Activated CD4-positive, alpha-beta T cell treated with anti-CD3 and anti-CD28 coated beads for 48 hours (primary cell): ENCODE data around the gene PRLR.
"Not testable (repeated sequence)": the region's sequence is repeated elsewhere in the genome, so short reads cannot be mapped to it uniquely, and the experiment has no call there.

Experiments used
- DNase-seq: peaks from one replicate; pipeline ENCODE4 v3.0.0-alpha.2; 2020

Gene PRLR

DNA sequence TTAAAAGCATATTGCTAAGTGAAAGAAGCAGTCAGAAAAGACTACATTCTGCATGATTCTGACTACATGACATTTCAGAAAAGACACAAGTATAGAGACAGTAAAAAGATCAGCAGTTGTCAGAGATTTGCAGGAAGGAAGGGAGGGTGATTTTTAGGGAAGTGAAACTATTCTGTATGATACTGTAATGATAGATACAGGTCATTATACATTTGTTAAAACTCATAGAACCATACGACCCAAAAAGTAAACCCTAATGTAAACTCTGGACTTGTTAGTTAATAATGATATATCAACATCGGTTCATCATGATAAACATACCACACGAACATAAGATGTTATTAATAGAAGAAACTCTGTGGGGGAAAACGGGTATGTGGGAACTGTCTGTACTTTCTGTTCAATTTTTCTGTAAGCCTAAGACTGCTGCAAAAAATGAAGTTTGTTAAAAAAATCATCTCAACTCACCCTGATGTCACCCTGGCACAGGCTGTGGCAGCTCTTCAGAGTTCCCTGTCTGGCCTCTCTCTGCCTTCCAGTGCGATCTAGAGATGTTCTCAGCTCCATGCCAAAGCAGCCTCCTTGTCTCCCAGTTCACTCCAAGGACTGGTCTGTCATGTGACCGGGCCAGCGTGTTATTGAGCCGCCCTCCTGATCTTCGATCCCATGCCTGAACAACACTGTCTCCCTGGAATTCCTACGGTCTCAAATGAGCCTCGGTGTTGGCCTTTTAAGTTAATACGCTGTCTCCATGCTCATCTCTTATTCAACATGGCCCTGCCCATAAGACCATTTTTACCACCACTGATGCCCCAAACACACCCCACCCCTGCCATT is 35.4 kb downstream of the PRLR start:
- DNase-seq = no peak

DNA sequence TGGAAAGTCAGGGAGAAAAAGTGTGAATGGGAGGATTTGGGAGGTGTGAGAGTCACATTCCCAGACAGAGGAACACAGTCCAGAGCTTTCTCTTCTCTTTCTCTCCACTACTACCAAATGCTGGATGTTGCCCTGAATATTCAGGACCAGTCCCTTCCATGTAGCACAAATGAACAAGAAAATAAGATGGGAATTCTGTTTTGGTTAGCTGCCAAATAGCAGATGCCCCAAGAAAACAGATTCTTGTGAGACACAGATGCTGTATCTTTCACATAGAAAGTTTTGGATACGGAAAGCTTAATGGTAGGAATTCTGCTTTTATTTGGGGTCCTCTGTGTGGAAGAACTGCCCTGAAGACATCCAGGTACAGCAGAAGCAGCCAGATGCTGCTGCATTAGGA is 37.8 kb downstream of the PRLR start:
- DNase-seq = no peak

DNA sequence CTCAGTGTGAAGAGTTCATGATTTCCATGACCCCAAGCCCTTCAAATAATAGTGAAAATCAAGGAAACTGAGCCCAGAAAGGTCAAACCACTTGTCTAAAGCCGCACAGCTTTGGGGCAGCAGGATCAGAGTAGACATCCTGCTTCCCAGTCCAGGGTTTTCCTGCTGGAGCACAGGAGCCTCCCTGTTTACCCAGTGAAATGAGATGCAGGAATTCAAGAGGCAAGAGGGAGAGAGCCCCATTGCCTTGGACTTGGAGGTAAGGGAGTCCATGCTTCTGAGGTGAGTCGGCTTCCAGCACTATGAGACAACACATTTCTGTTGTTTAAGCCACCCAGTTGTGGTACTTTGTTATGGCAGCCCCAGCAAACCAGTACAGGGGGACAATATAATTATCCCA is 40.5 kb downstream of the PRLR start:
- DNase-seq = not testable (repeated sequence)

DNA sequence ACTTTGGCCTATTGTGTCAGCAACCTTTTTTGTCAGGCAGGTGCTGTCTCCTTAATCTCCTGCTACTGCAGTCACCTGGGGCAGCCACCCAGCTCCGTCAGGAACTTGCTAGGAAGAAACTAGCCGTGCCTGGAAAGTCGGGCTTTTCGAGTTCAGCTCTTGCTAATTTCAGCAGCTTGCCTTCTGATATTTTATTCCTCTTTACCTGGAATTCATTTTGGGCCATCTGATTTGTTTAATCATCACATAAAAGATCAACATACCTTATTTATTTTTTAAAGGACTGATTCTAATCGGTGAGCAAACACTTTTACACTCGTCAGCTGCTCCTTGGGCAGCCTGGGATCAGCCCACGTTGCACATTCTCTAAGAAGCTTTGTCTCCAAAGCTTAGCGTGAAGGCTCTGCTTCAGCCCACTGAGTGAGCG is 42.2 kb downstream of the PRLR start:
- DNase-seq = no peak

DNA sequence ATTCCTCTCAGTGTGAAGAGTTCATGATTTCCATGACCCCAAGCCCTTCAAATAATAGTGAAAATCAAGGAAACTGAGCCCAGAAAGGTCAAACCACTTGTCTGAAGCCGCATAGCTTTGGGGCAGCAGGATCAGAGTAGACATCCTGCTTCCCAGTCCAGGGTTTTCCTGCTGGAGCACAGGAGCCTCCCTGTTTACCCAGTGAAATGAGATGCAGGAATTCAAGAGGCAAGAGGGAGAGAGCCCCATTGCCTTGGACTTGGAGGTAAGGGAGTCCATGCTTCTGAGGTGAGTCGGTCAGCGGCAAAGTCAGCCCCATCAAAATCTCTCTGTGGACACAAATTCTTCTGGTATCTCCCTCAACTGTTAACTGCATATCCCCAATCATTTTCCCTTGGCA is 42.7 kb downstream of the PRLR start:
- not testable (repeated sequence) for DNase-seq

DNA sequence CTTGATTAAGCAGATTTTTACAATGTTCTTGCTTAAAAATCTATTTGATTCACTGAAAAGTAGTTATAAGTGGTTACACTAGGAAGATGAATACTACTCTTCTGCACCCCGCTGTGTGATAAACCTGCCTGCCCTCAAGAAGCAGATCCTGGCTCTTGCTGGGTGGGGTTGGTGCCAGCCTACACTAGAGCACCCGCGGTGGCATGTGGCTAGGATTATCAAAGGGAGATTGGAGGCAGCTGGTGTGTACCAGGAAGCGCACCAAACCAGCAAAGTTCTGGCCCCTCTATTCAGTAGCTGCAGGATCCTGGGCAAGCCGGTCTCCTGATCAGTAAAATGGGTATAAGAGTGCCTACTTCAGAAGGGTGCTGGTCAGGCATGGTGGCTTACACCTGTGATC is 43.5 kb downstream of the PRLR start:
- DNase-seq = no peak

DNA sequence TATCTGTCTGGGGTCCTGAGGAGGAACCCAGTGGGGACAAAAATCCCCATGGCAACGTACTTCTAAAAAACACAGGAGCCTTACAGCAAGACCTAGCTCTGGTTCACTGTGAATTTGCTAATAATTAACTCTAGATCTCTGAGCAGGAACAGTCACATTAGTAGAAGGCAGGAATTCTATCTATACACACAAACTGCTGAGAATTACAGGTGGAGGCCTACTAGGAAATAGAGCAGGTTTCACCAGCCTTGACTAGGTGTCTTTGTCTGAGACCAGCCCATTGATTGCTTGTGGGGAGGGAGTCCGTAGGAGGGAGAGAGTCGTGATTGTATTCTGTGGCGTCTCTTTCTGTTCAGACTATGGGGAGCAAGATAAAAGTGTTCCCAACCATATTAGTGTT is 44.8 kb downstream of the PRLR start:
- DNase-seq = no peak

DNA sequence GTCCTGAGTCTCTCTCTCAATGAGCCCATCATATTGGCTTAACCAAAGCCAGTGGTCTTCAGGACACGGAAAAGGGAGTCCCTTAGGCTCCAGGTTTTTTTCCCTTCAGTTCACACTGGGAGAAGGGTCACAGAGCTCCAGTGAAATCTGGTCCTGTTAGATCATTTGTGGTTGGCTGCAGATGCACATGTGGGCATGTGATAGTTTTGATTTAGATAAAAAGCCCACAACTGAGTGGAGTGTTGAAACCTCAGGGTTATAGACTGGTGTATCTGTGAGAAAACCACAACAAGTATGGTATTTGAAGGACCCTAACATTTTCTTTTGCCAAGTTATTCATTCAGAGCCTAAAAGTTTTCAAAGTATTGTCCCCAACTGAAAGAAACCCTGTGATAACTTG is 46.7 kb downstream of the PRLR start:
- DNase-seq = no peak

DNA sequence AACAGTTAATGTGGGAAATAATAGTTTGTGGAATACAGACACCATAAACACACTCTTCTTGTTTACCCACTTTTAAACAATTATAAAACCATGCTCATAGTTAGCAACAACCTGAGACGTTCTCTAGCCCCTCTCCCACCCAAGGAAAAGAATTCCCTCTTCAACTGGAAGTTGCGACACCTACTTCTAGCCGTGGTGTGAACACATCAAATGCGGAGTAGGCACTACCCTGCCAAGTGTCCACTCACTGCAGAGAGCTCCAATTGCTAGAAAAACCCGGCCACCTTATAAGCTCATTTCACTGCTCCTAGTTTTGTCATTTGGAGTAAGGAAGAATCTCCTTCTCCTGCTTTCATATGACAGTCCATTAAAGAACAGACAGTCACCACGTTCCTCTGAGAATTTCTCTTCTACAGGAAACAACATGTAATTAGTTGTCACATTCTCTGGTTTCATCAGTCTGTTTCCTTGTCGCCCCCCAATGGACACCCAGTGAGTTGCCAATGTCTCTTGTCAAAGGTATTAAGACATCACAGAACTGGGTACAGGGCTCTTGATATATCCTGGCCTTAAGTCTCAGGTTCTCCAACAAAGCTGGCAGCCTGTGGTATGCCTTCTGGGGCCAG is 47.3 kb downstream of the PRLR start:
- DNase-seq = peak; percentile 55

DNA sequence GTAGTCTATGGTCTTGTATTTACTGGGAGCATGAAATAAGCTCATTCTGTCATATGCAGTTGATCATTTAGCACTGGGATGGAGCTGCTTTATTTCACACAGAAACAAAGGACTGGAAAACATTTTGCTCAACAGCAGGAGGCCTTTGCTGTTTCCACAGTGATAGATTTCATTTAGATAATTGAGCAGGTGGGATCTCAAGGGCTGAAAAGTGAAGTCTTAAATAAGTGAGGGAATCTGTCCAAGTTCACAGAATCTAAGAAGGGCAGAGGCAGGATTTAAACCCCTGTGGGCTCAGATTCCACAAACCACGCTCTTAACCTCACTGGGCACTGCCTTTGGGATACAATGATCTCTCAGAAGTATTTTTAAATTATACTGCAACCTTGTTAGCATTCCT is 47.8 kb downstream of the PRLR start:
- no peak for DNase-seq

DNA sequence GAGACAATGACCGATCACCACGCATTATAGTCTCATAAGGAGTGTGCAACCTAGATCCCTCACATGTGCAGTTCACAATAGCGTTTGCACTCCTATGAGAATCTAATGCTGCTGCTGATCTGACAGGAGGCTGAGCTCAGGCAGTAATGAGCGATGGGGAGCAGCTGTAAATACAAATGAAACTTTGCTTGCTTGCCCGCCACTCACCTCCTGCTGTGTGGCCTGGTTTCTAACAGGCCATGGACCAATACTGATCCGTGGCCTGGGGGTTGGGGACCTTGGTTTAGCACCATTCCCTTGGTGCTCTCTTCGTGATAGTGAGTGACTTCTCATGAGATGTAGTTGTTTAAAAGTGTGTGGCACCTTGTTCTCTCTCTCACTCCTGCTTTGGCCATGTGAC is 50.2 kb downstream of the PRLR start:
- DNase-seq = no peak

DNA sequence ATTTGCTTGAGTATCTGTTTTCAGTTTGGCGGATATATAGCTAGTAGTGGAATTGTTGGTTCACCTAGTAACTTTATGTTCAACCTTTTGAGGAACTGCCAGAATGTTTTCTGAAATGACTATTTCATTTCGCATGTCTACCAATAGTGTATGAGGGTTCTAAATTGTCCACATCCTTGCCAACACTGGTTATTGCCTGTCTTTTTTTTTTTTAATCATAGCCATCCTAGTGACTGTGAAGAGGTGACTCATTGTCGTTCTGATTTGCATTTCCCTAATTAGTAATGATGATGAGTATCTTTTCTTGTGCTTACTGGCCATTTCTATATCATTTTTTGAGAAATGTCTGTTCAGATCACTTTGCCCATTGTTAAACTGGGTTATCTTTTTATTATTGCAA is 52.5 kb downstream of the PRLR start:
- DNase-seq = no peak

DNA sequence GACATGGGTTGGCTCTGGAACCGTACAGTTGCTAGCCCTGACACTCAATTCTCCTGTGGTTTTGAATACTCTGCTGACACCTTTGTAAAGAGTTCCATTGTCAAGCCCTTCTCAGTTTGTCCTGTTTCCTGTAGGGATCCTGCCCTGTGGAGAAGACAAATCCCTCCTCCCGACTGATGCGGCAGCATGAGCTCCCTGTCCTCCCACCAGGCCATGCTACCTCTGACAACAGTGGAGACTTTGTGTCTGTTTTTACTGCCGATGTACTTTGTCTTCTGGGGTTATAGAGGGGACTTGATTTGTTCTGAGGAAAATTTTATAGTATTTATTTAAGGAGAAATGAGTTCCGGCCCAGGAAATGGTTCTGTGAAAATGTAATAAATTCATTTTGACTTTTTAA is 57.8 kb downstream of the PRLR start:
- no peak for DNase-seq

DNA sequence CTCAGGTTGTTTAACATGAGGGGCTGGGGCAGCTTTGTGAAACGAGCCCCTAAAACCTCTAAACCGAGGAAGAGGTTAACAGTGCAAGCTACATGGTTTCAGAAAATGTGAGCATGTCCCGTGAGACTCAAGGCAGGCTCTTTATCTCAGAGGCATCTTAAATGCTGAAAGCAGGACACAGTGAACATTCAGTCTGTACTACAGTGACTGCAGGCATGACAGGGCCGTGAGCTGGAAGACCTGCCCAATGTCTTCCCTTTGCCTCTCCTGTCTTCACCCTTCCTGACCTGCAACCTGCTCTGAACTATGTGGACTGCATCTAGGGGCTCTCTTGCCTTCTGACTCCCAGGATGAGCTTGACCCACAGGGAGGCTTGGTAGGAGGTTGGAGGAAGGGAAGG is 58.3 kb downstream of the PRLR start:
- DNase-seq = no peak

DNA sequence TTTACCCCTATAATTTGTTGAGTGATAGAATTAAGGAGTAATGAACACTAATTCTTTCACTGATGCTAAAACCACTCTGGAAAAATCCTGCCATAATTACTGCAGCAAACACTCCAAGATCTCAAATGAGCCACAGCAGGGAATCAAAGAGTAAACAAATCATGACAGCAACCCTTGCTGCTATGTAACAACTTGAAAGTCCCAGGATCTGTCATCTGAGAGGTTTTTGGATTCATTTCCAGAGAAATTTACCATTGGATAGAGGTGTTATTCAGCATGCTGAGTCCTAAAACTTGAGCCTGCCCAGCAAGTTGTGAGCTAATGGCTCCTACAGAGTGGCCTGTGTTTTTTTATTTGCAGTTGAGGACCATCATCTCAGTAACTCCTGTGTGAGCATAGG is 59.2 kb downstream of the PRLR start:
- no peak for DNase-seq

DNA sequence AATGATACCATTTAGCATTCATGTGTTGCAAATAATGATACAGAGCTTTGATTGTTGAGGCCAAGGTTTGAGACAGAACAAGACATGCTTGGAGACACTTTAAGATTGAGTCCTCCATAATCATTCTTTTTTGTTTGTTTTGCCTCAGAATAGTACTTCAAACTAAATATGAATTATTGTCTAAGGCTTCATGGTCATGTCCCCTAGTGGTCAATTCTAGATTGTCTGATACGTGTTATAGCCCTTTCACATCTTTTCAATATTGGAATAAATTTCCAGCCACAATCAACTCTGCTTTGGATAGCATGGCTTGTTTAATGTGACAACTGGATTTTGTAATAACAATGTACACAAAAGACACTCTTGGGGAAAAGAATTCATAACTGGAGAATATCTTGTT is 64.2 kb downstream of the PRLR start:
- DNase-seq = no peak

DNA sequence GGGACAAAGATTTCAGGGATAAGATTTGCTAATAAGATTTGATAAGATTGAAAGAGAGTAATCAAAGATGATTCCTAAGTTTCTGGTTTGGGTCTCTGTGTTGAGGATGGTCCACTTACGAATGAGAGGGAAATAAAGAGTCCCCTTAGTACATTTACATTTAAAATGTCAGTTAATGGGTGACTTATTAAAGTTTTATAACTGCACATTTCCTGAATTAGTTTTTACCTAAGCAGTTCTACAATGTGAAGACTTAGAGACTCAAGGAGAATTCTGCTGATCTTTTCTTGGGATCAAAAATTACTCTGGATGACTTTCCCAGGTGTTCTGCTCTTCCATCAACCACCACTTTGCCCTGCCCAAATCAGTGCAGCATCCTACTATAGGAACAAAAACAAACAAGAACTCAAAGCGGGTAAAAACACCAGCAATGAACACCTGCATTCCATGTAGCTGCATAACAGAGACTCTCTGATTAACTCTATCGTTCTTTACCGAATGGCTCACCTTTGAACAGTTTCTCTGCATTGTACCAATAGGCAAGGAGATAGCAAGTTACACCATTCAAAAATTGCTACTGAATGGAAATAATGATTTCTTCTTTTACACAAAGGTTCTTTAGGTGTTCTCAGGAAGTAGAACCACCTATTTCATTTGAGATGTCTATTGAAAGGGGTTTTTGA is 65.3 kb downstream of the PRLR start:
- no peak for DNase-seq

DNA sequence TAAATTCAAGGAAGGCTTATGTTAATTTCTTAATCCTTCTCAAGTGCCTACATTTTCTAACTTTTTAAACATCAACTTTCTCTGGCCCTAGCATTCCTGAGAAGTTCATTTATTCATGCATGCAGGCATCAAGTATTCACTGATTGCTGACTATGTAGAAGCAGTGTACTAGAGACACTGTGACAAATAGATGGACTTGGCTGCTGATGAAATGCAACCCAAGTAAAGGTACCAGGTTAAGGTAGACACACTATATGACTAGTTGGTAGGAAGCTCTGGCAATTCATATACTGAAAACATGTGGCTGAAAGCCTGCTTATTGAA is 66.6 kb downstream of the PRLR start:
- no peak for DNase-seq

DNA sequence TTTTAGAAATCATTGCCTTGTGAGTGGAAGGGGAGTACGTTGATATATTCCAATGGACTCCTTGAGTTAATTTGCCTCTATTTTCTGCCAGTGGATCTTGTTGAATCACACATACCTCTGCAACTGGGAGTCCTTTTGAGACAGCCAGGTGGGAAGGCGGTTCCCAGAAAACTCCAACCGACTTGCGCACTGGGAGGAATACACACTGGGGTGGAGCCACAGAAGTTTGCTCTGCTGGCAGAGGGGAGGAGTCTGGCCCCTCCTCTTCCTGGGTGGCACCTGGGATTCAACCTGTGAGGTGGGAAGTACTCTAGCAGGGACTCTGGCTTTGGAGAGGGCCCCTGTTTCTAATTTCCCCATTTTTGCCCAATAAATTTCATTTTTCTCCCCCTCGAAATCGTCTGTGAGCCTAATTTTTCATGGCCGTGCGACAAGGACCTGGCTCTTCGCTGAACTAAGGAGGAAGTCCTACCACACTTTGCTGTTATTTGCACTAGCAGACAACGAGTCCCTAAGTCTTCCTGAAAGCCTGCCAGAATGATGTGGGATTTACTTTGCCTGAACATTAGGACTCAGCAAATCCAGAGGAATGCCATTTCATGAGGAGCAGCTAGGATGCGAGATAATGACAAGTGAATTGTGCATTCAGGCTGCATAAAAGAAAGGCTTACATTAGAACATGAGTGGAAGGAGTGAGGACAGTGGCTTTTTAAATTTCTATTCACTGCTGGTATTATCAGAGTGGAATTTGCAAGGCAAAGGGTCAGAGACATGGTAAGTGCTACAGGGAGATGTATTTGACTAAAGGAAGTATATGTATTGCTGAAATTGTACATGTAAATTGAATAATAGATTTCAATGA is 67.2 kb downstream of the PRLR start:
- DNase-seq = no peak

DNA sequence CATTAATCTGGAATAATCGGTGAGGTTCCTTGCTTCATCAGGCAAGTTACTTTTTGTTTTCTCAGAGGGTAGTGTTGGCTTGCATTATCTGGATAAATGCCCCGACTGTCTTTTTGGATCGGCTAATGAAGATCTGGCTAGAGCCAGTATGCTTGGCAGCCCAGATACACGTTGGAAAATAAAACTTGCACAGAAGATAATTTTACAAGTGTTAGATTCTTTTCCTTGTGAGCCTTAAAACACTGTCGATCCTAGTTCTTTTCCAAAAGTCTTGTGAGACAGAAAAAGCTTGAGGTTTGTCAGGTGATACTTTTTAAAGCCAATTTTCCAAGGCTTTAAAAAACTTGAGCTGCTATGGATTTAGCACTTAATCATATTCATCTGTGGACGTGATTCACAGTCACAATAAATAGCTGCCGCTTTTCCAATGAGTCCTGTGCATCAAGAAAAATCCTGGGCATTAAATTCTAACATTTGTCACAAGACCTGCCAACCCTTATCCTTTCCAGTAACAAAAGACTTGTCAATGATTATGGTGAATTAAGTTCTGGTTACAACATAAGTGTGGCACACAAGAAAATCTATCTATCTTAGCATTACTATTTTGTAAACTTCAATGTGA is 68.5 kb downstream of the PRLR start:
- no peak for DNase-seq

DNA sequence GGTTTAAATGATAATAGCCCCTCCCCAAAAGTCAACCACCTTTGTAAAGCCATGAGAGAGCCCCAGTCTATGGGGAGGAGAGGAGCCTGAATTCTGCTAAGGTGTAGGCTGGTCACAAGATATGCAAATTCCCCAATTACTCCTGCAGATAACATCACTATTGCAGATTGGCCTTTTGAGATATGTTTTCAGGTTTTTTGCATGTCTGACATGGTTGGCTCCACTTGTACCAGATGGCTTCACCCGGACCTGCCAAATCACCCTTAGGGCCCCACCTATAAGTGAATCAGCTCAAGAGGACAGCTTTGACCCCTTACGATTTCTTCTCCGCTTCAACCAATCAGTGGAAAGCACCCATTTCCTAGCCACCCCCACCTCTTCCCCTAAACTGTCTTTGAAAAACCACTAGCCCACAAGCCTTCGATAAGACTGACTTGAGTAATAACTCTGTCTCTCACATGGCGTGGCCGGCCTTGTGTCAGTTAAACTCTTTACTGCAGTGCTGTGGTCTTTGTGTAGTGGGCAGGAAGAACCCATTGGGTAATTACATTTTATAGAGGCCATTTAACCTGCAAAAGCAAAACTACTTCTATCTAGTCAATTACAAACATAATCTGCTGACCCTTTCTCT is 69.7 kb downstream of the PRLR start:
- no peak for DNase-seq

DNA sequence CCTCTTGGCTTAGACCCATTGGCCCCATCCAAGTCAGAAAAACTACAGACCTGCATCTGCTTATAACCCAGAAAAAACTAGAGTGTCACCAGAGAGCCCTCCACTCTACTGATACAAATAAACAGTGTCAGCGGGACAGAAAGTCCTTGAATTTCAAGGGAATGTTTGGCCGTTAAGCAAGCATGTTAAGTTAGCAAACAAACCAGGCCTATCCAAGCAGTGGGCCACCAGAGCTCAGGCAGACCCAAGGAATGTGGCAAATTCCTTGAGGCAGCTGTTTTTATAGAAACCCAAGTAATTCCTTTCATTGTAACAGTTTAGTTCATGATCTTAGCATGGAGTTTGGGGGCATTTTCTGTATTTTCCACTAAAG is 70.9 kb downstream of the PRLR start:
- DNase-seq = no peak
